Fibroblast of skin of left quadriceps (primary cell): ENCODE results near the gene SNRK.

ENCODE experiments used
- DNase-seq, 2 experiments: peaks; one replicate each; pipeline ENCODE4 v3.0.0-alpha.2; 2013; ENCODE audit warnings: low read depth in 2 of 2

The SNRK gene

GRCh38 chr3:43372007-43372740 is 85.8 kb downstream of the SNRK start:
- no peak for DNase-seq

GRCh38 chr3:43372809-43373559 is 86.6 kb downstream of the SNRK start:
- no peak for DNase-seq

GRCh38 chr3:43373560-43373928 is 87.2 kb downstream of the SNRK start:
- no peak for DNase-seq

DNA sequence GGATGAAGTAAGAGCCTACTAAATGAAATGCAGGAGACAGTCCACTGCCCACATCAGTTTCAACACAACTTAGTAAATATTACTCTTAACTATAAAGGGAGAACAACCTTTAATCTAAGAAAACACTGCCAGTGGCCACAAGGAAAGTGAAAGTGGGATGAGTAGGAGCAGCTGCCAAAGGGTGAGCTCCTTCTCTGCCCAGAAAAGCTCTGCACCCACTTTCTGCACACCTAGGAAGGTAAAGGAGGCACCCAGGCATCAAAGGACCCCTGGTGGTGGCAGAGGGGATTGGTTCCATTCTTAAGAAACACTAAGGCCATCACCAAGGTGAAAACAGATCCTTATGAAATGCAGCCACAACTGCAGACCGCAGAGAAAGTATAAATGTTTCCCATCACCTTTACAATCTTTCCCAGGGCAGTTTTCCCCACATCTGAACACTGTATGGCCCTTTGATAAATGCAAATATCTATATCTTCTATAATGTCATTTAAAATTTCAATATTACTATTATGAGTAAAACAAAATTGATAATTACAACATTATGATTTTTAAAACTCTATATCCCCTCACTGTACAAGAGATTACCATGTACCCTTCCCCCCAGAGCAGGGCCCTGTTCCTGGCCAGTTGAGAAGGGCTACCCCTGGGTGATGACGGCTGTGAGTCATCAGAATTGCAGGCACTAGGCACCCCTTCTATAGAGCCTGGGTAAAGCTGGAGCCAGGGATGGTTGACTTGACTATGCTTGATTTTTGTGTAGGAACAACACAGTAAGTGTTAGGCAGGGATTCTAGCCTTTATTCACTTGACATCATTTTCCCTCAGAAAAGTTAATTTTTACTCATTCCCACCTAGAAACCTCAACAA is 92.0 kb downstream of the SNRK start:
- DNase-seq: no peak

DNA sequence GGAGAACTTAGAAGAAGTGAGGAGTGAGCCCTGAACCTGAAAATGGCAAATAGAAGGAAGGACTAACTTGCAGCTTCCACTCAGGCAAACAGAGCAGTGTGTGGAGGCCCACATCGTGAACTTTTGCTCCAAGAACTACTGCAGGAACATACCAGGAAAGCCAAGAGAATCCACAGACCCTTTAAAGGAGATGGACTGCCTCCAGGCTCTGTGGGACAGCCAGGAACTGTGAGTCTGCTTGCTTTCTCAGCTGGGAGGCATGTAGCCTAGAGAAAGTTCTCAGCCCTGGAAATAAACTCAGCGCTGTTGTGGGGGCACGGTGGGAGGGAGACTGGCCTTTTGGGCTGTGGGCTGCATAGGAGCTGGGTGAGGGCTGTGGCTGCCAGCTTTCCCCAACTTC is 93.0 kb downstream of the SNRK start:
- DNase-seq: no peak

DNA sequence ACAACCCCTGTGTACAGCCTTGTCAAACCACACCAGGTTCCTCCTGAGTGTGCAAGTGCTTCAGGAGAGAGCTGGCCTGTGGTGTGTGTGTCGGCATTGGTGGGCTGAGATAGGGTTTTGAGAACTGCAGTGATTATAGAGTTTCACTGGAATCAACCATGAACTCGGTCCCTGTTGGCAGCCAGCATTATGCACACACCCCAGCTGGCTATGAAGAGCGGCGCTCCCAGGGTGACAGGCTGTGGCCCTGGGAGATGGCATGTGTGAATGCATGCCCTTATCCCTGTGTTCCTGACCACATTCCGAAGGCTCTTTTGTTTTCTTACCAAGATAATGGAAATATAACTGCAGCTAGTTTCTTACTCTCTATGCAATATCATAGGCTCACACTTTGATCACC is 101.8 kb downstream of the SNRK start:
- DNase-seq: no peak

GRCh38 chr3:43388915-43389314 is 102.6 kb downstream of the SNRK start:
- DNase-seq: no peak

- no peak for DNase-seq
Observed at GRCh38 chr3:43389388-43390254, 103.3 kb downstream of the SNRK start.

DNA sequence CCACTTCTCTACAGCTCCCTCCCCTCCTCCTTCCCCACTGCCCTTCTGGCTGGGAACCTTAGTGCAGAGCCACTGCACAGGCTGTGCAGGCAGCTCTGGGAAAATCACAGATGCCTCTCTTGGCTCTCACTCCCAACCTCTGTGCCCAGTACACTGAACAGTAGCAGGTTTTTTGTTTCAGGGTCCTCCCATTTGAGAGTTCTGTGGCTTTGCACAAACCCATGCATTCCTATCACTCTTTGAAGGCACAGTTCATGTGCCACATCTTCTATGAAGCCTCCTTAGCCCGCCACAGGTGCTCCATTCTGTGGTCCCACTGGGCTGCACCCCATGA is 103.9 kb downstream of the SNRK start:
- no peak for DNase-seq

DNA sequence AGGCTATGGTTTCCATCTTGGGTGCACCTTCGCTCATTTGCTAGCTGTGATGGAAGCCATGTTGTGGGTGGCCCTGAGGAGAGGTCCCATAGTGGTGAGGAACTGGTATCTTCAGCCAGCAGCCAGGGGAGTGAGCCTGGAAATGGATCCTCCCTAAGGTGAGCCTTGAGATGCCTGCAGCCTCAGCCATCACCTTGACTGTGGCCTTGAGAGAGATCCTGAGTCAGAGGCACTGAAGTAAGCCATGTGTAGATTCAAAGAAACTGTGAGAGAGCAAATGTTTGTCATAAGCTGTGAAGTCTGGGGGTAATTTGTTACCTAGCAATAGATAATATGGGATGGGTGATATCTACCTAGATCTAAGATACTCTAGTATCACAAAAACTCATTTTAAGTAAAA is 105.3 kb downstream of the SNRK start:
- DNase-seq: no peak

- DNase-seq: no peak
Observed at GRCh38 chr3:43394041-43394554, 107.8 kb downstream of the SNRK start.

DNA sequence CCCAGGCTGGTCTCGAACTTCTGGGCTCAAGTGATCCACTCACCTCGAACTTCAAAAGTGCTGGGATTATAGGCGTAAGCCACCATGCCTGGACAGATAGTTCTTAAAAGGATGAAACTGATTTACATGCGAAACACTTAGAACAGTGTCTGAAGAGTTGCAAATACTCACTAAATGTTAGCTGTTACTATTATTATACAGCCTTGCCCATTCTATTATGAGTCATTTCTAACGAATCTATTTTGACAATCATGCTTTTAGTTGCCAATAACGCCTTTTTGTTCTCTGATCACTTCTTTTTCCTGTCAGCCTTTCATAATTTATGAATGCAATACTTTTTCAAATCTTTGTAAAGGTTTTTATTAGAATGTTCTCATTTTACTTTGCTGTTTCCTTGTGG is 112.7 kb downstream of the SNRK start:
- DNase-seq: no peak

- no peak for DNase-seq
Observed at GRCh38 chr3:43400167-43400566, 113.8 kb downstream of the SNRK start.
